COR-L47 (cell line): ENCODE measurements around the gene NUP133.
A peak's percentile ranks its signal among the peaks of the same experiment; 100 is the strongest.
"Not testable (repeated sequence)": the region's sequence is repeated elsewhere in the genome, so short reads cannot be mapped to it uniquely, and the experiment has no call there.

Experiments
- DNase-seq: peaks from one replicate; lab custom pipeline; 2025; lab: John Stamatoyannopoulos, UW

The NUP133 gene

GRCh38 chr1:229507951-229508822, at the start of gene NUP133:
TSS of gene NUP133 (minus strand) at chr1:229508341. CDS start at chr1:229508249, 92 bp downstream.
- peak; percentile 99 for DNase-seq

- DNase-seq, result no peak
Observed at GRCh38 chr1:229557200-229557850, 49.2 kb upstream of the NUP133 start.

GRCh38 chr1:229554886-229555621, 46.9 kb upstream of the NUP133 start:
- DNase-seq, result no peak

- no peak for DNase-seq
Observed at GRCh38 chr1:229553621-229554130, 45.5 kb upstream of the NUP133 start.

- DNase-seq, result no peak
Observed at GRCh38 chr1:229552732-229553131, 44.6 kb upstream of the NUP133 start.

GRCh38 chr1:229550812-229551567, 42.8 kb upstream of the NUP133 start:
- no peak for DNase-seq

- no peak for DNase-seq
Observed at GRCh38 chr1:229547542-229547941, 39.4 kb upstream of the NUP133 start.

- no peak for DNase-seq
Observed at GRCh38 chr1:229544587-229544986, 36.4 kb upstream of the NUP133 start.

- no peak for DNase-seq
Observed at GRCh38 chr1:229539863-229540506, 31.8 kb upstream of the NUP133 start.

GRCh38 chr1:229538945-229539344, 30.8 kb upstream of the NUP133 start:
- no peak for DNase-seq

GRCh38 chr1:229537894-229538293, 29.8 kb upstream of the NUP133 start:
- no peak for DNase-seq

GRCh38 chr1:229536982-229537381, 28.8 kb upstream of the NUP133 start:
- no peak for DNase-seq

GRCh38 chr1:229535230-229535629, 27.1 kb upstream of the NUP133 start:
- DNase-seq, result no peak

GRCh38 chr1:229531326-229531725, 23.2 kb upstream of the NUP133 start:
- no peak for DNase-seq

- DNase-seq, result no peak
Observed at GRCh38 chr1:229529639-229530038, 21.5 kb upstream of the NUP133 start.

- DNase-seq, result no peak
Observed at GRCh38 chr1:229526695-229527094, 18.6 kb upstream of the NUP133 start.

GRCh38 chr1:229523052-229523451, 14.9 kb upstream of the NUP133 start:
- no peak for DNase-seq

- DNase-seq, result peak; percentile 65
Observed at GRCh38 chr1:229514578-229515275, 6.6 kb upstream of the NUP133 start.

- DNase-seq, result not testable (repeated sequence)
Observed at GRCh38 chr1:229511625-229512024, 3.5 kb upstream of the NUP133 start.

- DNase-seq, result not testable (repeated sequence)
Observed at GRCh38 chr1:229511201-229511600, 3.1 kb upstream of the NUP133 start.
